GM19395 (cell line): Measurements from ENCODE around the gene DENND1C.
"Not testable (repeated sequence)": the region's sequence is repeated elsewhere in the genome, so short reads cannot be mapped to it uniquely, and the experiment has no call there.

ENCODE experiments used
- ATAC-seq: cut with Tn5 transposase; IDR thresholded peaks from one replicate; pipeline ENCODE4 v1.9.1; 2021; ENCODE audit warnings: mild to moderate bottlenecking, moderate library complexity; ENCODE audit not compliant: unreplicated experiment

Gene DENND1C

GRCh38 chr19:6457958-6458694 is 23.5 kb downstream of the DENND1C start:
- no peak for ATAC-seq

- no peak for ATAC-seq
Measured at GRCh38 chr19:6455924-6456323, 25.7 kb downstream of the DENND1C start.

- ATAC-seq = no peak
Measured at GRCh38 chr19:6453951-6454565, 27.5 kb downstream of the DENND1C start.

GRCh38 chr19:6452899-6453298 is 28.7 kb downstream of the DENND1C start:
- no peak for ATAC-seq

GRCh38 chr19:6452223-6452614 is 29.4 kb downstream of the DENND1C start:
- ATAC-seq = no peak

GRCh38 chr19:6451583-6452222 is 29.9 kb downstream of the DENND1C start:
- ATAC-seq = no peak

GRCh38 chr19:6450166-6450565 is 31.4 kb downstream of the DENND1C start:
- ATAC-seq = no peak

- no peak for ATAC-seq
Measured at GRCh38 chr19:6448045-6448444, 33.5 kb downstream of the DENND1C start.

- ATAC-seq = no peak
Measured at GRCh38 chr19:6446452-6446851, 35.1 kb downstream of the DENND1C start.

- no peak for ATAC-seq
Measured at GRCh38 chr19:6443986-6444385, 37.6 kb downstream of the DENND1C start.

- ATAC-seq = no peak
Measured at GRCh38 chr19:6442087-6442688, 39.4 kb downstream of the DENND1C start.

GRCh38 chr19:6440905-6441304 is 40.7 kb downstream of the DENND1C start:
- ATAC-seq = no peak

- ATAC-seq = no peak
Measured at GRCh38 chr19:6439743-6440142, 41.8 kb downstream of the DENND1C start.

- no peak for ATAC-seq
Measured at GRCh38 chr19:6433663-6434062, 47.9 kb downstream of the DENND1C start, which contains the start of gene SLC25A41. SLC25A41 (minus strand) TSS chr19:6433763; CDS start chr19:6433693, 70 bp downstream.

GRCh38 chr19:6433165-6433564 is 48.4 kb downstream of the DENND1C start:
- ATAC-seq = no peak

GRCh38 chr19:6431891-6432290 is 49.7 kb downstream of the DENND1C start:
- no peak for ATAC-seq

- ATAC-seq = no peak
Measured at GRCh38 chr19:6429419-6430221, 52.0 kb downstream of the DENND1C start.

- ATAC-seq = not testable (repeated sequence)
Measured at GRCh38 chr19:6428692-6429418, 52.7 kb downstream of the DENND1C start.

GRCh38 chr19:6427131-6427530 is 54.5 kb downstream of the DENND1C start:
- no peak for ATAC-seq
